OCI-LY3 (cell line): Measurements from ENCODE around the gene SMIM15.

Source experiments
- EZH2phosphoT487 ChIP-seq: fragments of 200-600 bp; shearing (Covaris generic); IDR thresholded peaks from 2 replicates; pipeline ENCODE4 v1.6.1; 2018; ENCODE audit warnings: antibody characterized with exemption, mixed run types, low read depth
- TF ChIP-seq, protein P1 (sequence below): fragments of 200-600, 300-600 bp; sonication (generic); IDR thresholded peaks from 2 replicates; pipeline ENCODE4 v1.5.1; 2014; ENCODE audit warnings: antibody characterized with exemption, low read length, low read depth

DNA sequence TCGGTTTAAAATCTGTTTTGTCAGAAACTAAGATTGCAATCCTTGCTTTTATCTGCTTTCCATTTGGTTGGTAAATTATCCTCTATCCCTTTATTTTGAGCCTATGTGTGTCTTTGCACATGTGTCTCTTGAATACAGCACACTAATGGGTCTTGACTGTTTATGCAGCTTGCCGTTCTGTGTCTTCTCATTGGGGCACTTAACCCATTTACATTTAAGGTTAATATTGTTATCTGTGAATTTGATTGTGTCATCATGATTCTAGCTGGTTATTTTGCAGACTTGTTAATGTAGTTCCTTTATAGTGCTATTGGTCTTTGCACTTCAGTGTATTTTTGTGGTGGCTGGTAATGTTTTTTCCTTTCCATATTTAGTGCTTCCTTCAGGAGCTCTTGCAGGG lies 36.3 kb upstream of the SMIM15 start:
- TF ChIP-seq, protein P1, sequence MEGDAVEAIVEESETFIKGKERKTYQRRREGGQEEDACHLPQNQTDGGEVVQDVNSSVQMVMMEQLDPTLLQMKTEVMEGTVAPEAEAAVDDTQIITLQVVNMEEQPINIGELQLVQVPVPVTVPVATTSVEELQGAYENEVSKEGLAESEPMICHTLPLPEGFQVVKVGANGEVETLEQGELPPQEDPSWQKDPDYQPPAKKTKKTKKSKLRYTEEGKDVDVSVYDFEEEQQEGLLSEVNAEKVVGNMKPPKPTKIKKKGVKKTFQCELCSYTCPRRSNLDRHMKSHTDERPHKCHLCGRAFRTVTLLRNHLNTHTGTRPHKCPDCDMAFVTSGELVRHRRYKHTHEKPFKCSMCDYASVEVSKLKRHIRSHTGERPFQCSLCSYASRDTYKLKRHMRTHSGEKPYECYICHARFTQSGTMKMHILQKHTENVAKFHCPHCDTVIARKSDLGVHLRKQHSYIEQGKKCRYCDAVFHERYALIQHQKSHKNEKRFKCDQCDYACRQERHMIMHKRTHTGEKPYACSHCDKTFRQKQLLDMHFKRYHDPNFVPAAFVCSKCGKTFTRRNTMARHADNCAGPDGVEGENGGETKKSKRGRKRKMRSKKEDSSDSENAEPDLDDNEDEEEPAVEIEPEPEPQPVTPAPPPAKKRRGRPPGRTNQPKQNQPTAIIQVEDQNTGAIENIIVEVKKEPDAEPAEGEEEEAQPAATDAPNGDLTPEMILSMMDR = no peak
- TF ChIP-seq EZH2phosphoT487 = no peak
